T47D (cell line): ENCODE results near the gene GPR62.

Experiments
- DNase-seq, 2 experiments: peaks; one replicate each; pipeline versions ENCODE4 v3.0.0 to v3.0.0-alpha.2; 2011 to 2012; ENCODE audit warnings: low read depth in 1 of 2, low spot score in 1 of 2
- JUND ChIP-seq: IDR thresholded peaks from 2 replicates; pipeline ENCODE4 v1.6.1; 2012; ENCODE audit warnings: low read depth
- in situ Hi-C: cut with HindIII; loops from 2 replicates; pipeline ENCODE4 v1.10.0; 2016; ENCODE audit warnings: low sequenced_read_pairs, low pct_unique_long_range_greater_than_20kb

GPR62 gene

DNA sequence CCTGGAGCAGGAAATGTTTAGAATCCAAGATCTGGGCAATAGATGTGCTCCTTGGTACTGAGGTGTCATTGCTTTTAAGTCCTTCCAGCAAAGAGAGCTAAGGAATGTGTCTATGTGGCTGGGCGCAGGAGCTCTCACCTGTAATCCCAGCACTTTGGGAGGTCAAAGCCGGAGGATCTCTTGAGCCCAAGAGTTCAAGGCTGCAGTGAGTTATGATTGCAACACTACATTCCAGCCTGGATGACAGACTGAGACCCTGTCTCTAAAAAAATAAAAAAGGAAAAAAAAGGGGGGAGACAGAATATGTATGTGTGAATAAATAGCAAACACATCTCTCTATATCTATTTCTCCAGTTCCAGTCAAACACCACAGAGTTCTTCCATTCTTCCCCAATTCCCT, 4.3 kb upstream of the GPR62 start:
- in situ Hi-C loops = no loop called here

DNA sequence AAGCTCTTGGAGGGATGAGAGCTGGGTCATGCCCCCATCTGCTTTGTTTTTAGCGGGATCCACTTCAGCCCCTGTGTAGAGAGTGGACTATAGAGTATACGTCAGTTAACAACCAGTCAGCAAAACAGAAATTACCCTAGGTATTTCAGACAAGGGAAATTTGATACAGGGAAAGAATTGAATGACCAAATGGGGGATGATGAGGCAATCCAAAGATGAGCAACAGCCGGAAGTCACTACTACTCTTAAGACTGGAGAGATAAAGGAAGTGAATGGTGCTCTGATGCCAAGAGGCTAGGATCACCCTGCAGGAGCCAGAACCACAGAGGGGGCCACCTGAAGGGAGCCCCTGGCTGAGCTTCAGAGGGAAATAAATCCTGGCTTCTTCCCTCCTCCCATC, 1.7 kb upstream of the GPR62 start:
- in situ Hi-C loops = no loop called here
- no peak for TF ChIP-seq JUND
- no peak for DNase-seq

More for the DNA sequence above, 4.3 kb upstream of the GPR62 start:
- DNase-seq = no peak
- no peak for TF ChIP-seq JUND

DNA sequence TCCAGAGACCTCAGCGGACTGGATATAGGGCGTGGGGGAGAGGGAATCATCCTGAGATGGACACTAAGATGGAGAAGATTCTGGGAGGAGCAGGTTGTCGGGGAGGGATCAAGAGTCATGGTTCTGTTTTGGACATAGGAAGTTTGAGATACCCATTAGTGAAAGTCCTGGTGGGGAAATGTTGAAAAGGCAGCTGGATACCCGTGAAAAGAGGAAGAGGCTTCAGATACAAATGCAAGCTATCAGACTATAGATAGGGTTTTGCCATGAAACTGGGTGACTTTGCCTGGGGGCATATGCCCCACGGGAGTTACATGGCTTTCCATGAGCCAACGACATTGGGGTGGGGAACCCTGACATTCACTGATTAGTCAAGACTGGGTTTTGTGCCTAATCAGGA, 1.1 kb upstream of the GPR62 start:
- no peak for DNase-seq
- no peak for TF ChIP-seq JUND
- in situ Hi-C loops = no loop called here

DNA sequence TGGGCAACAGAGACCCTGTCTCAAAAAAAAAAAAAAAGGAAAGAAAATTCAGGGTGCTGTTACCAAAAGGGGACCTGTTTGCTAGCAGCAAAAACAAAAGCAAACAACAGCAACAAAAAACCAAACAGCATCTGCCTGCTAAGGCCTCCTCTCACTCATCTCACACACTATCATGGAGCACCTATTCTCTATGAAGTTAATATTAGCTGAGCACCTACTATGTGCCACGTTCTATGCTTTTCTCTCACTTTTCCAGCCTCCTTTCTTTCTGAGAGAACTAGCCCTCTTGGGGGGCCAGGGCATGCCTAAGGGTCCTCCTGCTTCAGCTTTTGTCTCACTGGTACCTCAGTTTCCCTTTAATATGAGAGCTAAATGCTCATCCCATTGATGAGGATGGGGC, 468 bp upstream of the GPR62 start:
- DNase-seq = no peak
- in situ Hi-C loops = no loop called here
- no peak for TF ChIP-seq JUND

DNA sequence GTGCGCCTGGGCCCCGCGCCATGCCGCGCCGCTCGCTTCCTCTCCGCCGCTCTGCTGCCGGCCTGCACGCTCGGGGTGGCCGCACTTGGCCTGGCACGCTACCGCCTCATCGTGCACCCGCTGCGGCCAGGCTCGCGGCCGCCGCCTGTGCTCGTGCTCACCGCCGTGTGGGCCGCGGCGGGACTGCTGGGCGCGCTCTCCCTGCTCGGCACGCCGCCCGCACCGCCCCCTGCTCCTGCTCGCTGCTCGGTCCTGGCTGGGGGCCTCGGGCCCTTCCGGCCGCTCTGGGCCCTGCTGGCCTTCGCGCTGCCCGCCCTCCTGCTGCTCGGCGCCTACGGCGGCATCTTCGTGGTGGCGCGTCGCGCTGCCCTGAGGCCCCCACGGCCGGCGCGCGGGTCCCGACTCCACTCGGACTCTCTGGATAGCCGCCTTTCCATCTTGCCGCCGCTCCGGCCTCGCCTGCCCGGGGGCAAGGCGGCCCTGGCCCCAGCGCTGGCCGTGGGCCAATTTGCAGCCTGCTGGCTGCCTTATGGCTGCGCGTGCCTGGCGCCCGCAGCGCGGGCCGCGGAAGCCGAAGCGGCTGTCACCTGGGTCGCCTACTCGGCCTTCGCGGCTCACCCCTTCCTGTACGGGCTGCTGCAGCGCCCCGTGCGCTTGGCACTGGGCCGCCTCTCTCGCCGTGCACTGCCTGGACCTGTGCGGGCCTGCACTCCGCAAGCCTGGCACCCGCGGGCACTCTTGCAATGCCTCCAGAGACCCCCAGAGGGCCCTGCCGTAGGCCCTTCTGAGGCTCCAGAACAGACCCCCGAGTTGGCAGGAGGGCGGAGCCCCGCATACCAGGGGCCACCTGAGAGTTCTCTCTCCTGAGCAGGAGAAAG, 951 bp downstream of the GPR62 start:
- in situ Hi-C loops = no loop called here
- TF ChIP-seq JUND = no peak
- DNase-seq = no peak

DNA sequence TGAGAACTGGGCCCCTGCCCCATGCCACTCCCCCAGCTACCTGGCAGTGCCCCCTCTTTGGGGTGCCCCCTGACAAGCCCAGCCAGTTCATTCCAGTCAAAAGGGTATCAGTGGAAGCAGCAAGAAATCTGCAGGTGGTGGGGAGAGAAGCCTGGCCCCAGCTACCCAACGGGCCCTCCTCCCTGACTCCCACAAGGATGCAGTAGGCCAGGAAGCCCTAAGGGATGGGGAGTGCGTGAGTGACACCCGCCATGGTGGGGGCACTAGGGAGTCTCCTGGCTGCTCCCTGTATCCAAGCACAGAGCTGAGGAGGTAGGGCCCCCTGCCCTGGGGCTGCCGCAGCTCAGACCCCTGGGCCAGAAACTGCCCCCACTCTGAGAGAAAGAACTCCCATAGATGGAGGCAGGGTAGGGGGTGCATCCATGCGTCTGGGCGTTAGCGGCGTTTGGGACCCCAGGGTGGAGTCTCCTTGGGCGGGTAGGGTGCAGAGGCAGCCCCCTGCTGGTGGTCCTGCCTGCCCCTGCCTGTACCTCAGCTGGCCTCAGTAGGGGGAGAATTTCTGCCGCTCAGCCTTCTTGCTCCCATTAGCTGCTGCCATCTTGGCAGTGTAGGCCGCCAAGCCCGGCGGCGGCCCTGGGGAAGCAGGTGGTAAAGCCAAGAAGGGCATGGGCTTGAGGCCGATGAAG, 2.5 kb downstream of the GPR62 start:
- DNase-seq = no peak
- in situ Hi-C loops = no loop called here
- TF ChIP-seq JUND = no peak

DNA sequence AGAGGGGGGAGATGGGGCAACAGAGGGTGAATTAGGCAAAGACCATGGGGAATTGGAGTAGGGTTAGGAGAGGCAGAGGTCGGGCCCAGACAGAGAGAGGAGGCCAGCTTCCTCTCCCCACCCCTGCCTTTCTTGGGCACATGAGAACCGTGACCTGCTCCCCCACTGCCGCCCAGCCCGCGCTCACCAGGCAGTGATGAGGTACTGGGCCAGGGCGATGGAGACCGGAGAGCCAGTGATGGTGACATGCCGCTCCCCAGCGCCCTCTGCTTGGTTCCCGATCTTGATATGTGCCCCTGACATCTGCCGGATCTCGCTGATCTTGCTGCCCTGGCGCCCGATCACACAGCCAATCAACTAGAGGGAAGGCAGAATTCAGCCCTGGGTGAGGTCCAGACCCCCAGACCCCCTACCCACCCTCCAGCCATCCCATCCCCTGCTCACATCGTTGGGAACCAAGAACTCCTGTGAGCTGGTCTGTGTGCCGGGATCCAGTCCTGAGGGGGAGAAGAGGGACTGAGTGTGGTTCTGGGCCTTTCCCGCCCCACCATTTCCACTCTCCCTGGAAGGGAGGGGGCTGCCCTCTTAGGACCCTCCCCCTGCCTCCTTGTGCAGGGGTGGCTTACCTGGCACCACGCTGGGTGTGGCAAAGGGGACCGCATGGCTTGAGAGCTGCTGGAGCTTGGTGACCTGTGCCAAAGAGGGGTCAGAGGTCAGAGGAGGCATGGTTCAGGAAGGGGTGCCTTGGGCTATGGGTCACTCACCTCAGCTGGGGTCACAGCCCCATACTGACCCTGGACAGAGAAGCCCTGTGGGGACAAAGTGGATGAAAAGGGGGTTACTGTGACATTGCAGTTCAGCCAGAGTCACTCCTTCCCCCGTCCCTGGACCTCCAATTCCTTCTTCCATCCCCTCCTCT, 3.7 kb downstream of the GPR62 start:
- TF ChIP-seq JUND = no peak
- in situ Hi-C loops = no loop called here

DNA sequence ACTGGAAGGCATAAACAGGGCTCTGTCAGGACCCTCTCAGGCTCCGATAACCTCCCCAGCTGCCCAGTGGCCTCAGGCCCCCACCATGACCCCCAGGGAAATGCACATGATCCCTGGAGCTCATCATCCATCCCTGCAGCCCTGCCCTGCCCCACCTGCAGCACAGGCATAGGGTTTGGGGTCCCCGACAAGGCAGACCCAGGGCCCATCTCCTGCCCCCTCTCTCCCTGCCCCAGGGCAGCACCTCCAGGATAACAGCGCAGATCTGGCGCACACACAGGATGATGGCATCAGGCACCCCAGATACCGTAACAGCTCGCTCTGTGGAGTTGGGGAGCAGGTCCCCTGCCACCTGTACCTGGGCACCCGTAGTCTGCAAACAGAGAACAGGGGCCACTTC, 4.5 kb downstream of the GPR62 start:
- no peak for TF ChIP-seq JUND
- in situ Hi-C loops = no loop called here
- DNase-seq = no peak

More for the DNA sequence above, 3.7 kb downstream of the GPR62 start:
- DNase-seq = no peak

DNA sequence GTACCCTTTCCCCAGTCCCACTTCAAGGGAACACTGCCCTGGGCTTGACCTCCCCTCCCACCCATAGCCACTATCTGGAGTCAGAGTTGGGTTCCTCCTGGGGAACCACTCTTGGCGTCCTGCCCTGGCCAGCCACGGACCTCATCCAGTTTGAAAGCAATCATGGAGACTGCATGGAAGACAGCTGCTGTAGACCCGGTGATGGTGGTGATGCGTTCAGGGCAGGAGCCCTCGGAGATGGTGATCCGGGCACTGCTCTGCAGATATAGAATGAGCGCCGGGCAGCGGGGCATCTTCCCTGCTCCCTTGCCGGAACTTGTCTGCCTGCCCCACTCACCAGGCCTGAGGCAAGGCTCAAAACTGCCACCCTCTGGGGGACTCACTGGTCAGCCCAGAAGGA, 5.2 kb downstream of the GPR62 start:
- DNase-seq = no peak
- in situ Hi-C loops = no loop called here
- no peak for TF ChIP-seq JUND

DNA sequence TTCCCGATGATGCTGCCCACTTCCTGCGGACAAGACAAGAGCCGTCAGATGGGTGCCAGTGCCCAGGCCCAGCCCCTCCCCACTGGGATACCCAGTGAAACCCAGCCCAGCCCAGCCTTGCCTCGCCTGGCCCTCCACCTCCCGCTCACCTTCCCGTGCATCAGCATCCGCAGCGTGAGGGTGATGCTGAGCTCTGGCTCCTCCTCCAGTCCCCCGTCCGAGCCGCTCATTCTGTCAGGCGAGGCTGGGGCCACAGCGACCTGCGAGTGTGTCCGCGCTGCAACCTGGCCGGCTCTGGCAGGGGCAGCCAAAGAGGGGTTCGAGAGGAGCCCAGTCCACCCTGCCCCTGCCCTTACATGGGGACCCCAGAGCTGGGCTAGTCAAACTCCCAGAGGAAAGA, 5.8 kb downstream of the GPR62 start:
- in situ Hi-C loops = no loop called here

DNA sequence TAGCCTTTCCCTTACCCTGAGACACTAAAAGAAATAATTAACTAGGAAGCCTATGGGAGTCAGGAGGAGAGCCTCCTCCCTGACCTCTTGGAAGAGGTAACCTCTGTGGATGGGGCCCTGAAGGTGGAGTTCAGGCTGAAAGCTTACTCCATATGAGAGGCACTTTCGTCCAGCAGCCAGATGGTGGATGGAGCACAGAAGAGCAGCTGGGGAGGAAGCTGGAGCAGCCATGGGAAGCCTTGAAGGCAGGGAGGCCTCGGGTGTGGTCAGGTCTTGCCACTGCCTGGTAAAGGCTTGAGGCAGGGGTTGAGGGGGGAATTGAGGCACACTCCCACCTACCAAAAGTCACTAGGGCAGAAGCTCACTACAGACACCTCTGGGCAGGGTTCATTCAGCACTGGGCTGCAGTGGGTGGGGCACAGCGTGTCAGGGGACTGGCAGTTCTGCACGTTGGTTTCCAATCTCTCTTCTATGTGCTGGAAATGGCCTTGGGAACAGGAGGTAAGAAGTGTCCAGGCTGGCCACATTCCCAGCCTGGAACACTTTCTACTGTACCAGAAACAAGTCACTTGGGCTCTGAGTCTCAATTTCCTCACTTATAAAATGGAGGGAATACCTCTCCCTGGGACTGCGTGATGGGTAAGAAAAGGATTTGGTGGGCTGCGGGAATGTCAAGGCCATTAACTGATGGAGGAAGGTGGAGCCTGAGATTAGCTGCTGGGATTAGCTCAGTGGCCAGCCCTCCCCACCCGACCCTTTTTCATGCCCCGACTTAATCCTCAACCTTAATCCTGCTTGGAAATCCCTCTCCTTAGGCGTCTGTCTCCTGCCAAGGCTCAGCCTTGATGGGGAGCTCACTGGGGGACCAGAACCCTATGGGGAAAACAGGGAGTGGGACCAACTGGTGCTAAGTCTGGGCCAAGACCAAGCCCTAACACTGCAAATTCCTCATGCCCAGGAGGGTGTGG, 6.7 kb downstream of the GPR62 start:
- no peak for TF ChIP-seq JUND
- DNase-seq = no peak
- in situ Hi-C loops = no loop called here

More for the DNA sequence above, 5.8 kb downstream of the GPR62 start:
- DNase-seq = no peak
- TF ChIP-seq JUND = no peak
